RWPE2 (cell line): ENCODE data around the gene TNNC2.
A peak's percentile ranks its signal among the peaks of the same experiment; 100 is the strongest.
"Not testable (repeated sequence)": the region's sequence is repeated elsewhere in the genome, so short reads cannot be mapped to it uniquely, and the experiment has no call there.

ENCODE experiments used
- ATAC-seq: fragments of 200-7000 bp; cut with Tn5 transposase; 3 replicates; pipeline ENCODE4 v1.9.1; 2021; ENCODE audit warnings: low read depth
- DNase-seq: peaks from one replicate; pipeline ENCODE4 v3.0.0-alpha.2; 2020; ENCODE audit warnings: low spot score
- H3K27ac ChIP-seq: fragments of 450-650 bp; 2 replicates; pipeline ENCODE4 v1.5.1; 2017; ENCODE audit warnings: mild to moderate bottlenecking; ENCODE audit not compliant: poor library complexity, severe bottlenecking
- H3K27me3 ChIP-seq: fragments of 250-450 bp; sonication (Bioruptor Pico); 2 replicates; pipeline ENCODE4 v1.5.1; 2021; ENCODE audit warnings: mild to moderate bottlenecking, moderate library complexity; ENCODE audit not compliant: insufficient read depth, poor library complexity, severe bottlenecking
- H3K36me3 ChIP-seq: fragments of 250-450 bp; sonication (Bioruptor Pico); 2 replicates; pipeline ENCODE4 v1.5.1; 2020; ENCODE audit warnings: low read depth, mild to moderate bottlenecking, moderate library complexity
- H3K4me1 ChIP-seq: fragments of 250-450 bp; sonication (Bioruptor Pico); 2 replicates; pipeline ENCODE4 v1.5.1; 2021; ENCODE audit warnings: mild to moderate bottlenecking, moderate library complexity; ENCODE audit not compliant: insufficient read depth, poor library complexity, severe bottlenecking
- H3K4me3 ChIP-seq: fragments of 250-450 bp; sonication (Bioruptor Pico); 2 replicates; pipeline ENCODE4 v1.5.1; 2021; ENCODE audit warnings: mild to moderate bottlenecking, moderate library complexity; ENCODE audit not compliant: severe bottlenecking
- H3K9me3 ChIP-seq: fragments of 250-450 bp; sonication (Bioruptor Pico); 2 replicates; pipeline ENCODE4 v1.5.1; 2021; ENCODE audit warnings: mild to moderate bottlenecking, moderate library complexity; ENCODE audit not compliant: severe bottlenecking
- CTCF ChIP-seq: fragments of 450-650 bp; IDR thresholded peaks from one replicate; pipeline ENCODE4 v1.5.1; 2017; ENCODE audit warnings: mild to moderate bottlenecking, moderate library complexity; ENCODE audit not compliant: poor library complexity, severe bottlenecking

Gene TNNC2

GRCh38 chr20:45812157-45813005 is 14.7 kb downstream of the TNNC2 start, which contains the start of gene UBE2C:
Gene UBE2C (plus strand): TSS chr20:45812644. CDS start chr20:45812696, 52 bp downstream.
- peaks cover 8% of the 10 kb centered on the region for H3K4me1 ChIP-seq
- H3K27ac ChIP-seq = peak within 1 kb of the TSS; percentile 65
- peak; percentile 98 for ATAC-seq
- H3K36me3 ChIP-seq = peaks cover 88% of the 10 kb centered on the region
- no peaks in the 10 kb centered on the region for H3K27me3 ChIP-seq
- H3K4me3 ChIP-seq = peak within 1 kb of the TSS; percentile 91
- DNase-seq = peak; percentile 100
- H3K9me3 ChIP-seq = no peaks in the 10 kb centered on the region
- TF ChIP-seq CTCF = no peak

DNA sequence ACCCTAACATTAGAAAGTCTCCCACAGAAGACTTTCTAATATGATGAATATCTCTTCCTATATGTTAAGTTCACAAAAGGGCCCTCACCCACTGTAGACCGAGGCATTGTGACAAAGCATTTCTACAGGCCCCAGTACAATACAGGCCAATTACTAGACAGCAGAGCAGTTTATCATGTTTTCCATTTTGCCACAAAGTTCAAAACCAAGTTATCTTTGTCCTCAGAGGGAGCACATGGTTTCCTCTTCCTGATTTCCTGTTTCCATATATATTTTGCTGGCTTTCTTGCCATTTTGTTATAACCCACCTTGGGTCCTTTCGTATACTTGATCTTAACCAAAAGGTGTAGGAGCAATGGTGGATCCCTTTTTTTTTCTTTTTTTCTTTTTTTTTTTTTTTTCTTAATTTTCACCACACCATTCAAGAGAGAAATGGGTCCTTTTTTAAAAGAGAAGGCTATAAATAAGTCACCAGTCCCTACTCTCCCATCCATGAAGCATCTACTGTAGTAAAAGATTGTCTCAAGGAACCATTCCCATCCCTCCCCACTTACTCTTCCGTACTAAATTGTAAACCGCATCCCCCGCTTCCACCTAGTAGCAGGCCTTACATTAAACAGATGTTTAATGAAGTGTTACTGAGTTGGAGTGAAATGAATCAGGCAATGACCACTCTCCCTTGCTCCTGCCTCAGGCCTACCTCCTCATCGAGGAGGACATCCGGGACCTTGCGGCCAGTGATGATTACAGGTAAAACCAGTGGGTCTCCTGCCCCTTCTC is 16.7 kb downstream of the TNNC2 start:
- Histone ChIP-seq H3K36me3 (peaks cover 86% of the 10 kb centered on the region), H3K4me3 (no peak overlapping the region), H3K27ac (no peak overlapping the region), H3K27me3 (no peaks in the 10 kb centered on the region), H3K9me3 (no peaks in the 10 kb centered on the region), H3K4me1 (peaks cover 8% of the 10 kb centered on the region)
- no peak for TF ChIP-seq CTCF
- no peak for DNase-seq
- no peak for ATAC-seq

GRCh38 chr20:45801851-45802250 is 25.3 kb downstream of the TNNC2 start:
- no peak for ATAC-seq
- Histone ChIP-seq H3K4me1 (no peaks in the 10 kb centered on the region), H3K4me3 (no peak overlapping the region), H3K9me3 (no peaks in the 10 kb centered on the region), H3K27ac (no peak overlapping the region), H3K36me3 (peaks cover 88% of the 10 kb centered on the region), H3K27me3 (no peaks in the 10 kb centered on the region)
- TF ChIP-seq CTCF = no peak
- peak; percentile 81 for DNase-seq

GRCh38 chr20:45798935-45799642 is 28.0 kb downstream of the TNNC2 start:
- no peaks in the 10 kb centered on the region for H3K4me1 ChIP-seq
- H3K9me3 ChIP-seq = no peaks in the 10 kb centered on the region
- no peaks in the 10 kb centered on the region for H3K27me3 ChIP-seq
- H3K4me3 ChIP-seq = no peak overlapping the region
- DNase-seq = no peak
- no peak overlapping the region for H3K27ac ChIP-seq
- ATAC-seq = peak; percentile 83
- TF ChIP-seq CTCF = peak; percentile 94
- H3K36me3 ChIP-seq = peaks cover 89% of the 10 kb centered on the region

GRCh38 chr20:45797955-45798354 is 29.2 kb downstream of the TNNC2 start:
- not testable (repeated sequence) for H3K9me3 ChIP-seq, DNase-seq, H3K27ac ChIP-seq, ATAC-seq, H3K4me3 ChIP-seq, H3K27me3 ChIP-seq, H3K4me1 ChIP-seq
- H3K36me3 ChIP-seq = peaks cover 89% of the 10 kb centered on the region

GRCh38 chr20:45797510-45797909 is 29.6 kb downstream of the TNNC2 start:
- peaks cover 88% of the 10 kb centered on the region for H3K36me3 ChIP-seq
- not testable (repeated sequence) for H3K4me3 ChIP-seq, H3K27me3 ChIP-seq, H3K27ac ChIP-seq, H3K4me1 ChIP-seq, ATAC-seq, DNase-seq, H3K9me3 ChIP-seq
